Activated gamma-delta T cell (primary cell): ENCODE measurements around the gene LEPROT.
"Not testable (repeated sequence)": the region's sequence is repeated elsewhere in the genome, so short reads cannot be mapped to it uniquely, and the experiment has no call there.

Experiments
- DNase-seq: peaks from one replicate; lab custom pipeline; 2025; lab: John Stamatoyannopoulos, UW
- total RNA-seq, 2 donors: gene quantifications; one replicate each; lab custom pipeline; 2026; lab: John Stamatoyannopoulos, UW

Gene LEPROT
- 40.1 to 43.7 reads per million in 2 donors for total RNA-seq

GRCh38 chr1:65420590-65421350, at the start of gene LEPROT, which contains the start of gene LEPR:
LEPROT (plus strand) TSS chr1:65420668; CDS start chr1:65420725, 57 bp downstream.
LEPR (plus strand) TSS chr1:65420668; CDS start chr1:65565566, 144,898 bp downstream.
- DNase-seq = no peak

DNA sequence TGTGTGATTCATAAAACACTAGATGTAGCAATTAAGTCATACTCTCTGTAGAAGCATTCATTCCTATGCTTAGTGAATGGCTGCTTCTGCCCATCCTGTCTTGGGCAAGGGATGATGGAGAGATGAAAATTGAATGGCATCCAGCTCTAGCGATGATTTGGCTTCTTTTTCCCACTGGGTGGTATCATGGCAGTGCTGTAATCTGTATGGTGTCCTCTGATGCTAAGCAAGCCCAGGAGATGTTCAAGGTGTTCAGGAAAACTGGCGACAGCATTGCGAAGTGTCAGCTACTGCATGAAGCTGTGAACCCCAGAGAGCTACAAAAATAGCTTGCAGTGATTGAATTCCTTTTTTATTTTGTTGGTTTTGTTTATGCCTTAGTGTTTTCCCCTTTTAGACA, 48.9 kb upstream of the LEPROT start:
- DNase-seq = no peak

DNA sequence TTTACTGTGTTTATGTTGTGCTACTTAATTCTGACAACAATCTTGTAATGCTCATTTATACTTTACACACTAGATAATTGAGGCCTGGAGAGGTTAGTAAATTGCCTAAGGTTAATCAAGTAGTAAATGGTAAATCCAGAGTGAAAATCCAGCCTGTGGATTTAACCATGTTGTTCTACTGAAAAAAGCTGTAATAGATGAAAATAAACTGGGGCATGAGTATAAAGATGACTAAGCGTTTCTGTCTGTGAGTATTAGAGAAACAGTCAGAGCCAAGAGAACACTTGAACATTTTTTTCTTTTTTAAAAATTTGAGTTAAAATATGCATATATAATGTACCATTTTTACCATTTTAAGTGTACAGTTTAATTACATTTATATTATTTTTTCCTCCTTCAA, 47.9 kb upstream of the LEPROT start:
- DNase-seq = no peak

- DNase-seq = no peak
These were observed 42.8 kb upstream of the LEPROT start for GRCh38 chr1:65377496-65378246.

GRCh38 chr1:65378247-65378946, 42.1 kb upstream of the LEPROT start:
- no peak for DNase-seq

- DNase-seq = not testable (repeated sequence)
These were observed 36.0 kb upstream of the LEPROT start for GRCh38 chr1:65384426-65384825.

DNA sequence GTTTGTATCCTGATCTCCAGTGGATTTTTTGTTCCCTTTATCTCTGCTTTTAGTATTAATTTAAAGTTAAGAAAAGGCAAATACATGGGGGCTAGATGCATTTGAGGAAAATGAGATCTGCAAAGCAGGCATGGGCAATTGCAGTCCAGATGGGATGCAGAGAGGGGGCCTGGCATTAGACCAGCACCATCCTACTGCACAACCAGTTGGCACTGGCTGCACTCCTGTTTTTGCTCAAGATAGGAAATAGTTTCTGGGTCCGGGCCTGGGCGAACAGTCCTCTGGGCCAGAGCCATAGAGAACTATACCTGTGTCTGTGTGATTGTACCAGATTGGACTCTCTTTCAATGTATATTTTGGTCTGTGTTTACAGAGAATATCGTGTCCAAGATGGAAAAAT, 34.0 kb upstream of the LEPROT start:
- DNase-seq = no peak

DNA sequence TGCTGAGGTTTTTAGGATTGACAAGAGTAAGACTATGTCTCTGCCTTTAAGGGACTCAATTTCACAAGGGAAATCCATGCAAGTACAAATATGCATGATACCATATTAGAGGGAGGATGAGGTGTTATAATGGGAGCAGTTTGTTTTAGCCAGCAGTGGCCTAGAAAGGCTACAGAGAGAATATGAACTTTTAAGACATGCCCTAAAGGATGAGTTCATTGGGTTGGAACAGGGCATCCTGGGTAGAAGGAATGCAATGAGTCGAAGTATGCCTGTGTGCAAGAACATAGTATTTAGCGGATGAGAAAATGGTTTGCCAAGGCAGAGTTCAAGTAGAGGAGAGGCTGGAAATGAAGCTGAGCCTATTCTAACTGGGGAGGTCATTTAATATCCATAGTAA, 32.6 kb upstream of the LEPROT start:
- DNase-seq = no peak

DNA sequence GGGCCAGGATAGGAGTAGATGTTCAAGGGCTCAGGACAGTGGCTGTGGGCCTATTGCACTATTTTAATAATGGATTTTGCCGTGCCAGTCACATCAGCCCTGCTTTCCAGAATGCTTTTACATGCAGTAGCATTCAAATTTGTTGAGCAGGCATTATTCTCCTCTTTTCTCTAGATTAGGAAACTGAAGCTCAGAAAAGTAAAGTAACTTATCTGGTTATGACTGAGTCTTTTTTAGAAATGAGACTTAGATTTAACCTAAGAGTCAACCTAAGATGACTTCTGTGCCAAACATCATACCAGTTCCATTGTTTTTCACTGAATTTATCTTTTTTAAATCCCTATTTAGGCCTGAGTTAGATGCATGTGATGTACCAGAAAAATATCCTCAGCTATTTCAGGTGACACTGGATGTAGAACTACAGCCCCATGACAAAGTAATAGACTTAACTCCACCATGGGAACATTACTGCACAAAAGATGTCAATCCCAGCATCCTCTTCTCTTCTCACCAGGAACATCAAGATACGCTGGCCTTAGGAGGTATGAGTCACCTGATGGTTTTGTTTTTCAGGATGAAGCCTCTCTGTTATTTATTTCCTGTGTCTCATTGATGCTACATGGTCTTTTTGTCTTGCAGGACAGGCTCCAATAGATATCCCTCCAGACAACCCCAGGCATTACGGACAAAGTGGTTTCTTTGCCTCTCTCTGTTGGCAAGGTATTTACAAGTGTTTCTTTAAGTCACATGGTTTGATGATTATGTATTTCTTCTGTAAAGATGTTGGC, 31.4 kb upstream of the LEPROT start:
- no peak for DNase-seq

DNA sequence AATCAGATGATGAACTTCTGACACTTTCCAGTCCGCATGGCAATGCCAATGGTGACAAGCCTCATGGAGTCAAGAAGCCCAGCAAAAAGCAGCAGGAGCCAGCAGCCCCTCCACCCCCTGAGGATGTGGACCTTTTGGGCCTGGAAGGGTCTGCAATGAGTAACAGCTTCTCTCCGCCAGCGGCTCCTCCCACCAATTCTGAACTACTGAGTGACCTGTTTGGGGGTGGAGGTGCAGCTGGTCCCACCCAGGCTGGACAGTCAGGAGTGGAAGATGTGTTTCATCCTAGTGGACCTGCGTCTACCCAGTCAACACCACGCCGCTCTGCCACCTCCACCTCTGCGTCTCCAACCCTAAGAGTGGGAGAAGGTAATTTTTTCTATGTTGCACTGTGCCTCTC, 28.0 kb upstream of the LEPROT start:
- no peak for DNase-seq

- DNase-seq = no peak
These were observed 27.1 kb upstream of the LEPROT start for GRCh38 chr1:65393347-65393746.

GRCh38 chr1:65393928-65394327, 26.5 kb upstream of the LEPROT start:
- no peak for DNase-seq

GRCh38 chr1:65395887-65396612, 24.4 kb upstream of the LEPROT start:
- DNase-seq = no peak

- no peak for DNase-seq
These were observed 22.4 kb upstream of the LEPROT start for GRCh38 chr1:65398083-65398482.

DNA sequence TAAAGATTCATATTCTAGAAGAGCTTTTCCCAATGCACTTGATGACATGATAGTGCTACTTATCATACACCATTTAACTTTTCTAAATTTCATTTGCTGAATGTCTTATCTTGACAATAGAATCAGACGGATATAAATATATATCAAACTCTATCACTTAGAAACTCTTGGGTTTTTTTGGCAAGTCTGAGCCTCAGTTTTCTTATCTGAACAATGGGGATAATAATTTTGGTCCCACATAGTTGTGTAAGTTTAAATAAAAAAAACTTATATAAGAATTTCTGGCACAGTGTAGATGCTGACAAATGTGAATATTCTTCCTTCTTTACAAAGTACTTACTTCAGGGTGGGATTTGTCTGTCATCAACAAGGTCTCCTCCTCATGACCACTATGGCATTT, 21.5 kb upstream of the LEPROT start:
- DNase-seq = no peak

GRCh38 chr1:65401612-65402011, 18.9 kb upstream of the LEPROT start:
- DNase-seq = no peak

- no peak for DNase-seq
These were observed 15.5 kb upstream of the LEPROT start for GRCh38 chr1:65404941-65405340.

DNA sequence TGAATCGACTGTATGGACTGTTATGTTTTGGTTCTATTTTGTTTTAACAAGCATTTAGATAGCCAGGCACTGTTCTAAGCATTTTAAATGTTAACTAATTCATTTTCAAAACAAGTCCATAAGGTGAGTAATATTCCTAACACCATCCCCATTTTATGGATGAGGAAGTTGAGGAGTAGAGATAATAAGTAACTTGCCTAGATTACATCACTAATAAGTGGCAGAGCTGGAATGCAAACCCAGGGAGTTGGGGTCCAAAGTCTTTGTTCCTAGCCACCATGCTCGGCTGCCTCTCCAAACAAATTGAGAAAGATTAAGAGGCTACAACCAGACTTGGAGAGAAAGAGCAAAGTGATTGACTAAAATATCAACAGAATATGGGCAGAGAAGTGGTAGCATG, 12.6 kb upstream of the LEPROT start:
- no peak for DNase-seq

DNA sequence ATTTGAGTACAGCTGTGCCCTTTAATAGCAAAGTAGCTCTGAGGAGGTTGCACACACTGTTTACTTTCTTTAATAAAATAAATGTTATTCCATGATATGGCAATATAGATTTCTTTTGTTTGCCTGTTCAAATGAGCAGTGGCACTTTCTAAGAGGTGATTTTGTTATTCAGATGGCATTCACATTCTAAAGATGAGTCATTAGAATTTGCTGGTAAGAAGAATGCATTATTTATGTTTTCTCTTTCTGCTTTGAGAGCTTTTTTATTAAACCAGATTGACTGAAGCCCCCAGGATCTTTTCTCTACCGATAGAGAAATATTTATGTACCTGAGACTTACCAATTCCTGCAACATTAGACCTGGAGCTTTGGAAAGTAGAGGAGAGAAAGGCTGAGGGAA, 11.2 kb upstream of the LEPROT start:
- no peak for DNase-seq

- no peak for DNase-seq
These were observed 10.6 kb upstream of the LEPROT start for GRCh38 chr1:65409816-65410326.
